Endothelial cell of umbilical vein (primary cell): ENCODE measurements around the gene GIPC3. TPM values are rescaled to one million over a fixed set of nuclear protein-coding genes. Genes with fewer than 3 reads are reported as not detected.

Source experiments
- BruUV-seq: library from RNA; stranded (reverse); fragments of 400-500 nt; replicated peaks from 2 replicates; lab custom pipeline; 2021; lab: Mats Ljungman, UMichigan
- CTCF ChIA-PET: fragments of 300-600, 350-600 bp; sonication (Branson Sonifier 250); formaldehyde crosslinking; loops from one replicate; lab custom pipeline; 2021; ENCODE audit warnings: antibody characterized with exemption, inconsistent platforms; lab: Charles Lee
- POLR2A ChIA-PET: fragments of 300-600, 350-600 bp; sonication (Branson Sonifier 250); formaldehyde crosslinking; loops from one replicate; lab custom pipeline; 2021; ENCODE audit warnings: antibody characterized with exemption, inconsistent platforms; lab: Charles Lee
- DNase-seq: peaks from one replicate; pipeline ENCODE4 v3.0.0-alpha.2; 2011; ENCODE audit warnings: low read depth, low spot score
- FAIRE-seq: peaks from 2 replicates; lab custom pipeline; 2011; peaks lifted over from hg19 to GRCh38; lab: Jason Lieb, UNC
- H2AFZ ChIP-seq: 2 replicates; pipeline ENCODE4 v1.6.0; 2012; ENCODE audit warnings: low read depth, low read length, control low read depth, inconsistent platforms
- H3K27ac ChIP-seq: 2 replicates; pipeline ENCODE4 v1.5.1; 2011; ENCODE audit warnings: low read depth, mild to moderate bottlenecking, control low read depth, low read length, moderate library complexity; ENCODE audit not compliant: insufficient read depth
- H3K27me3 ChIP-seq, 2 experiments: 2 replicates each; pipeline versions ENCODE4 v1.6.0 to v1.6.1; 2011; ENCODE audit warnings: low read length in 2 of 2, mixed read lengths in 1 of 2; ENCODE audit not compliant: control insufficient read depth in 2 of 2, insufficient read depth in 2 of 2
- H3K36me3 ChIP-seq, 2 experiments: 2 replicates in 1 of 2; 3 replicates in 1 of 2; pipeline ENCODE4 v1.5.1; 2011; ENCODE audit warnings: low read length in 2 of 2, mild to moderate bottlenecking in 1 of 2, moderate library complexity in 1 of 2; ENCODE audit not compliant: control insufficient read depth in 2 of 2, insufficient read depth in 2 of 2; ENCODE audit errors: extremely low read depth in 1 of 2
- H3K4me1 ChIP-seq: 3 replicates; pipeline ENCODE4 v1.5.1; 2011; ENCODE audit warnings: mild to moderate bottlenecking, low read length; ENCODE audit not compliant: control insufficient read depth, insufficient read depth; ENCODE audit errors: extremely low read depth
- H3K4me2 ChIP-seq: 2 replicates; pipeline ENCODE4 v1.6.1; 2011; ENCODE audit warnings: low read length, control low read depth, mixed read lengths; ENCODE audit not compliant: insufficient read depth
- H3K4me3 ChIP-seq, 3 experiments: fragments of 200-600 bp in 1 of 3; sonication (generic), shearing (Covaris generic) in 1 of 3; replicated peaks in 1 of 3; 2 replicates each; pipeline ENCODE4 v1.5.1; 2011 to 2016; ENCODE audit warnings: control low read depth in 3 of 3, low read length in 3 of 3, mild to moderate bottlenecking in 2 of 3, inconsistent platforms in 1 of 3, low read depth in 1 of 3, moderate library complexity in 1 of 3; ENCODE audit not compliant: insufficient read depth in 1 of 3
- H3K79me2 ChIP-seq: 2 replicates; pipeline ENCODE4 v1.6.0; 2012; ENCODE audit warnings: low read length, inconsistent platforms; ENCODE audit not compliant: control insufficient read depth, insufficient read depth
- H3K9ac ChIP-seq: replicated peaks from 2 replicates; pipeline ENCODE3; 2011; ENCODE audit warnings: low read length, control low read depth; ENCODE audit not compliant: insufficient read depth; ENCODE audit errors: extremely low read depth
- H3K9me1 ChIP-seq: replicated peaks from 3 replicates; pipeline ENCODE4 v1.6.0; 2011; ENCODE audit warnings: mild to moderate bottlenecking, low read length; ENCODE audit not compliant: control insufficient read depth, insufficient read depth; ENCODE audit errors: extremely low read depth
- H3K9me3 ChIP-seq: replicated peaks from 2 replicates; pipeline ENCODE4 v1.5.1; 2012; ENCODE audit warnings: low read length, inconsistent platforms; ENCODE audit not compliant: control insufficient read depth, insufficient read depth
- H4K20me1 ChIP-seq: replicated peaks from 2 replicates; pipeline ENCODE3; 2011; ENCODE audit warnings: mild to moderate bottlenecking, low read length; ENCODE audit not compliant: control insufficient read depth, insufficient read depth; ENCODE audit errors: extremely low read depth
- FOS ChIP-seq: IDR thresholded peaks from 2 replicates; pipeline ENCODE4 v1.6.1; 2011; ENCODE audit warnings: mild to moderate bottlenecking, low read length, moderate library complexity, borderline replicate concordance; ENCODE audit not compliant: insufficient read depth
- GATA2 ChIP-seq: IDR thresholded peaks from 2 replicates; pipeline ENCODE4 v1.7.0; 2011; ENCODE audit warnings: low read depth, mild to moderate bottlenecking, moderate library complexity, mixed read lengths, low read length; ENCODE audit not compliant: insufficient read length, insufficient read depth
- JUN ChIP-seq: IDR thresholded peaks from 2 replicates; pipeline ENCODE4 v1.6.1; 2011; ENCODE audit warnings: borderline replicate concordance, low read depth; ENCODE audit not compliant: insufficient read length, insufficient read depth
- POLR2A ChIP-seq: IDR thresholded peaks from 2 replicates; pipeline ENCODE4 v1.6.1; 2012; ENCODE audit warnings: low read depth, mild to moderate bottlenecking, control low read depth, low read length
- POLR2AphosphoS5 ChIP-seq: IDR thresholded peaks from 2 replicates; pipeline ENCODE4 v1.6.1; 2012; ENCODE audit warnings: low read depth, mild to moderate bottlenecking, control low read depth, low read length, moderate library complexity; ENCODE audit not compliant: insufficient read depth
- dilution Hi-C: fragments of 300-500 bp; cut with MboI; formaldehyde crosslinking; loops from one replicate; pipeline ENCODE4 v1.15.0; 2019; ENCODE audit warnings: low sequenced_read_pairs; ENCODE audit not compliant: extremely low pct_ligation_motif_present
- intact Hi-C: fragments of 100-400 bp; cut with micrococcal nuclease; formaldehyde crosslinking; loops from one replicate; pipeline ENCODE4 v1.10.0; 2022
- polyA plus RNA-seq, 4 experiments: library from polyadenylated mRNA; depleted of rRNA in 3 of 4; stranded (reverse) in 3 of 4; unstranded in 1 of 4; fragments of >200 nt; gene quantifications; 2 replicates each; pipeline versions ENCODE4 v1.2.1 to v1.2.3, GENCODE V29; 2011 to 2012; ENCODE audit warnings: missing spikeins in 1 of 4
- total RNA-seq: library from RNA; stranded (reverse); gene quantifications from 2 replicates; pipeline ENCODE4 v1.2.3, GENCODE V29; 2021
- TF ChIP-seq, protein P1 (sequence below): IDR thresholded peaks from 2 replicates; pipeline ENCODE4 v1.6.1; 2011; ENCODE audit not compliant: insufficient read depth, insufficient read length
- TF ChIP-seq, protein P2 (sequence below), 2 donors: IDR thresholded peaks; 1 replicate in 1 of 2; 2 replicates in 1 of 2; pipeline ENCODE4 v1.5.1; 2011; ENCODE audit warnings: low read length in 2 of 2, mild to moderate bottlenecking in 2 of 2, moderate library complexity in 2 of 2, control low read depth in 1 of 2, inconsistent platforms in 1 of 2, low read depth in 1 of 2; ENCODE audit not compliant: insufficient read depth in 1 of 2; ENCODE audit errors: extremely low read depth in 1 of 2

The GIPC3 gene
- total and polyA plus RNA-seq, 2 donors (not counting 3 experiments of a cell fraction or from before 2014, with no cell fraction given) = 2.2 to 6.6 TPM

DNA sequence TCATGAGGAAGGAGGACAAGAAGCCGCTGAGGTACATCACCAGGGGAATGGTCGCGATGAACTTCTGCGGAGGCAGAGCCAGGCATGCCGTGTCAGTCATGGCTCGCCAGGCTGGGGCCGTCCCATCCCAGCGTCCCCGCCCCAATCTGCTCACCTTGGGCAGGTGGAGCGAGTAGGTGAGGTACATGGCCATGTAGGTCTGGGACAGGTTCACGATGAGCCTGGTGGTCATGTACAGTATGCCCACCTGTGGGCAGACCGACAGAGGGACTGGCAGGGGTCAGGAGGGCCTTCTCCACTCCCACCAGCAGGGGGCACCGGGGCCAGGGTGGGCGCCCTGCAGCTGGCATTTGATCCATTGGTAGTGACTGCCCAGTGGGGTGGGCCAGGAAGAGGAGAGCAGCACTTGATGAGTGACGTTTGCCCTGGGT is 38.0 kb upstream of the GIPC3 start:
- no TSS peak for BruUV-seq
- dilution Hi-C loops = no loop called here
- Histone ChIP-seq H4K20me1 (no peaks in the 10 kb centered on the region), H2AFZ (no peak overlapping the region), H3K79me2 (peaks cover 2% of the 10 kb centered on the region), H3K27ac (no peak overlapping the region), H3K27me3 (no peaks in the 10 kb centered on the region), H3K4me1 (no peaks in the 10 kb centered on the region), H3K4me2 (no peak overlapping the region), H3K9me3 (no peaks in the 10 kb centered on the region), H3K9me1 (no peaks in the 10 kb centered on the region), H3K4me3 (no peak overlapping the region), H3K9ac (no peak overlapping the region), H3K36me3 (peaks cover 2 to 10% of the 10 kb centered on the region in 2 experiments)
- CTCF ChIA-PET = interaction anchor here (1.0 to 3.5 kb wide), 3 partner anchors 8 to 159 kb away, joined by 3 to 12 read pairs (median 4); partner anchors contain the start of gene TEKTIP1
- DNase-seq (no peak), FAIRE-seq (no peak)
- TF ChIP-seq, protein P1, sequence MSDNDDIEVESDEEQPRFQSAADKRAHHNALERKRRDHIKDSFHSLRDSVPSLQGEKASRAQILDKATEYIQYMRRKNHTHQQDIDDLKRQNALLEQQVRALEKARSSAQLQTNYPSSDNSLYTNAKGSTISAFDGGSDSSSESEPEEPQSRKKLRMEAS = no peak
- no peak for TF ChIP-seq POLR2AphosphoS5
- TF ChIP-seq JUN = no peak
- TF ChIP-seq, protein P2, sequence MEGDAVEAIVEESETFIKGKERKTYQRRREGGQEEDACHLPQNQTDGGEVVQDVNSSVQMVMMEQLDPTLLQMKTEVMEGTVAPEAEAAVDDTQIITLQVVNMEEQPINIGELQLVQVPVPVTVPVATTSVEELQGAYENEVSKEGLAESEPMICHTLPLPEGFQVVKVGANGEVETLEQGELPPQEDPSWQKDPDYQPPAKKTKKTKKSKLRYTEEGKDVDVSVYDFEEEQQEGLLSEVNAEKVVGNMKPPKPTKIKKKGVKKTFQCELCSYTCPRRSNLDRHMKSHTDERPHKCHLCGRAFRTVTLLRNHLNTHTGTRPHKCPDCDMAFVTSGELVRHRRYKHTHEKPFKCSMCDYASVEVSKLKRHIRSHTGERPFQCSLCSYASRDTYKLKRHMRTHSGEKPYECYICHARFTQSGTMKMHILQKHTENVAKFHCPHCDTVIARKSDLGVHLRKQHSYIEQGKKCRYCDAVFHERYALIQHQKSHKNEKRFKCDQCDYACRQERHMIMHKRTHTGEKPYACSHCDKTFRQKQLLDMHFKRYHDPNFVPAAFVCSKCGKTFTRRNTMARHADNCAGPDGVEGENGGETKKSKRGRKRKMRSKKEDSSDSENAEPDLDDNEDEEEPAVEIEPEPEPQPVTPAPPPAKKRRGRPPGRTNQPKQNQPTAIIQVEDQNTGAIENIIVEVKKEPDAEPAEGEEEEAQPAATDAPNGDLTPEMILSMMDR (IDR thresholded peaks at IDR 0.05; ENCODE audit: extremely low read depth in 1 of 2, insufficient read depth in 1 of 2, low read depth in 1 of 2, low read length in 2 of 2) = peak; percentile 62 to 75
- intact Hi-C loops = no loop called here
- POLR2A ChIA-PET = no interaction called here

DNA sequence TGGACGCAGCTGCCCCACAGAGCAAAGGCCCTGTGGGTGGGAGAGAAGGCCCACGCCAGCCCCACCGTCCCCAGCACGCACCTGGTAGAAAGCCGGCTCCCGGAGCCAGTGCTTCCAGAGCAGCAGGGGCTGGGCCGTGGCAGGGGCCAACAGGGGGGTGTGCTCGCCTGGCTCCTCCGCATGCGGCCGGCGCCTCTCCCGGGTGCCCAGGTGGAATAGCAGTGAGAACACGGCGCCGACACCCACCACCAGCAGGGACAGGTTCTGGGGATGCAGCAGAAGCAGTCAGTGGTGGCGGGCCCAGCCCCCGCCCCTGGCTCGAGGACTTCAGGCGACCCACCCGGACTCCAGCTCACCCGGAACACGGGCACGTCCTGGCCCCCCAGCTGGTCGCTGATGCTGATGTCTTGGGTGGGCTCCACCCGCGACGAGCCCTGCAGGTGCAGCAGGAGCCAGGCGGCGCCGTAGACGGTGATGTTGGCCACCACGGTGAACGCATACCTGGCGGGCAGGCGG is 37.5 kb upstream of the GIPC3 start:
- CTCF ChIA-PET = interaction anchor here (1.0 to 3.5 kb wide), 3 partner anchors 9 to 159 kb away, joined by 3 to 12 read pairs (median 4); partner anchors contain the start of gene TEKTIP1
- intact Hi-C loops (no loop called here), dilution Hi-C loops (no loop called here)

More for the DNA sequence above, 37.5 kb upstream of the GIPC3 start:
- Histone ChIP-seq H4K20me1 (no peaks in the 10 kb centered on the region), H3K4me3 (no peak overlapping the region), H3K4me2 (no peak overlapping the region), H2AFZ (no peak overlapping the region), H3K36me3 (peaks cover 2 to 10% of the 10 kb centered on the region in 2 experiments), H3K27ac (no peak overlapping the region), H3K9ac (no peak overlapping the region), H3K79me2 (peaks cover 7% of the 10 kb centered on the region), H3K9me3 (no peaks in the 10 kb centered on the region), H3K27me3 (no peaks in the 10 kb centered on the region), H3K9me1 (no peaks in the 10 kb centered on the region), H3K4me1 (peaks cover 3% of the 10 kb centered on the region)
- no peak for FAIRE-seq
- DNase-seq = no peak
- POLR2A ChIA-PET = no interaction called here
- no TSS peak for BruUV-seq
- TF ChIP-seq JUN = no peak
- TF ChIP-seq FOS = no peak
- no peak for TF ChIP-seq POLR2A
- TF ChIP-seq GATA2 = no peak
- TF ChIP-seq, protein P2 (IDR thresholded peaks at IDR 0.05; ENCODE audit: extremely low read depth in 1 of 2, insufficient read depth in 1 of 2, low read depth in 1 of 2, low read length in 2 of 2) = peak in 1 of 2 donors; percentile 3
- TF ChIP-seq, protein P1 = no peak
- TF ChIP-seq POLR2AphosphoS5 = no peak
